Neural progenitor cell (in vitro differentiated cells): ENCODE measurements around the gene TRABD2A. TPM values are rescaled to one million over a fixed set of nuclear protein-coding genes. Genes with fewer than 3 reads are reported as not detected.

ENCODE experiments used
- DNase-seq: peaks from one replicate; pipeline ENCODE4 v3.0.0-alpha.2; 2016; ENCODE audit warnings: low spot score
- H2AFZ ChIP-seq: fragments of 200-600 bp; sonication (generic); replicated peaks from 2 replicates; pipeline ENCODE4 v1.6.1; 2016; ENCODE audit warnings: antibody characterized with exemption
- H3F3A ChIP-seq: fragments of 200-600 bp; sonication (generic); 2 replicates; pipeline ENCODE4 v1.6.1; 2016; ENCODE audit warnings: antibody characterized with exemption, low read depth
- H3K27ac ChIP-seq: fragments of 200-600 bp; sonication (generic); 2 replicates; pipeline ENCODE4 v1.5.1; 2016; ENCODE audit warnings: mild to moderate bottlenecking
- H3K27me3 ChIP-seq: fragments of 200-600 bp; sonication (generic); 2 replicates; pipeline ENCODE4 v1.6.1; 2016; ENCODE audit warnings: mild to moderate bottlenecking, moderate library complexity
- H3K36me3 ChIP-seq: fragments of 200-600 bp; sonication (generic); 2 replicates; pipeline ENCODE4 v1.5.1; 2016
- H3K4me1 ChIP-seq: fragments of 200-600 bp; sonication (generic); 2 replicates; pipeline ENCODE4 v1.6.1; 2016; ENCODE audit warnings: mixed run types
- H3K4me2 ChIP-seq: fragments of 200-600 bp; sonication (generic); 2 replicates; pipeline ENCODE4 v1.6.1; 2016
- H3K4me3 ChIP-seq: fragments of 200-600 bp; sonication (generic); 2 replicates; pipeline ENCODE4 v1.5.1; 2016
- H3K79me2 ChIP-seq: fragments of 200-600 bp; sonication (generic); 2 replicates; pipeline ENCODE4 v1.6.1; 2016; ENCODE audit warnings: low read depth
- H3K9ac ChIP-seq: fragments of 200-600 bp; sonication (generic); 2 replicates; pipeline ENCODE4 v1.6.1; 2016
- H3K9me3 ChIP-seq: fragments of 200-600 bp; sonication (generic); 2 replicates; pipeline ENCODE4 v1.5.1; 2016; ENCODE audit warnings: low read depth
- H4K20me1 ChIP-seq: fragments of 200-600 bp; sonication (generic); 2 replicates; pipeline ENCODE4 v1.6.1; 2016; ENCODE audit warnings: low read depth
- H3K27ac Mint-ChIP-seq: 3 replicates; pipeline ENCODE4 v1.8.0; 2021; ENCODE audit warnings: mixed read lengths
- H3K27me3 Mint-ChIP-seq: 2 replicates; pipeline ENCODE4 v1.8.0; 2022; ENCODE audit warnings: low read depth, mild to moderate bottlenecking, inconsistent platforms, moderate library complexity, mixed read lengths; ENCODE audit not compliant: insufficient read depth
- H3K36me3 Mint-ChIP-seq: 3 replicates; pipeline ENCODE4 v1.8.0; 2021; ENCODE audit warnings: mixed read lengths
- H3K4me1 Mint-ChIP-seq: 3 replicates; pipeline ENCODE4 v1.8.0; 2021; ENCODE audit warnings: mixed read lengths
- H3K4me3 Mint-ChIP-seq: 3 replicates; pipeline ENCODE4 v1.8.0; 2021; ENCODE audit warnings: mild to moderate bottlenecking, moderate library complexity, mixed read lengths
- H3K9me3 Mint-ChIP-seq: 3 replicates; pipeline ENCODE4 v1.8.0; 2020; ENCODE audit warnings: mixed read lengths
- EZH2 ChIP-seq: fragments of 200-600 bp; sonication (generic); IDR thresholded peaks from 2 replicates; pipeline ENCODE4 v1.6.1; 2017; ENCODE audit warnings: antibody characterized with exemption, mild to moderate bottlenecking, moderate library complexity
- EZH2phosphoT487 ChIP-seq: fragments of 200-600 bp; sonication (generic); IDR thresholded peaks from 2 replicates; pipeline ENCODE4 v1.6.1; 2017; ENCODE audit warnings: antibody characterized with exemption
- total RNA-seq: library from RNA; depleted of rRNA; stranded (reverse); fragments of >200 nt; gene quantifications from 2 replicates; pipeline ENCODE4 v1.2.3, GENCODE V29; 2015; ENCODE audit warnings: low replicate concordance
- TF ChIP-seq, protein P1 (sequence below): fragments of 200-600 bp; sonication (generic); IDR thresholded peaks from 2 replicates; pipeline ENCODE4 v1.5.1; 2017; ENCODE audit warnings: antibody characterized with exemption, mild to moderate bottlenecking

Gene TRABD2A
- total RNA-seq, 1 donor from 2014 or later, result 2.0 TPM

DNA sequence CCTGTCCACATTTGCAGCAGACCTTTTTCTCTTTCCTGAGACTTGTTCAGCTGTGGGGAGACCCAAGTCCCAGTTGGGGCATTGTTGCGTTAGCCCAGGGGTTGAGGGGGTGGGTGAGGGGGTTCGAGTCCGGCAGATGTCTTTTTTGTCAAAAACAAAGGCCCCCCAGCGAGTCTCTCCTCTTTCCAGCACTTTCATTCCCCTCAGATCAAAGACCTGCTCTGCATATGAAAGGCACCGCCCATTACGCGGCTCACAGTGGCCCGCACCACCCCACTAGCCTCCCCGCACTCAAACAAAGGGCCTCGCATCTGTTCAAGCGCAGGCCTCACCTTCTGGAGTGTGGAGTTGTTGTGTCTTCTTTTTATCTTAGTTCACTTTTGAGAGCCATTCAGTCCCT is 25.2 kb downstream of the TRABD2A start:
- Mint-ChIP-seq H3K4me1 (peaks cover 21% of the 10 kb centered on the region), H3K27me3 (peaks cover 8% of the 10 kb centered on the region), H3K4me3 (no peak overlapping the region), H3K27ac (peak overlapping the region; percentile 95), H3K36me3 (peaks cover 2% of the 10 kb centered on the region), H3K9me3 (peaks cover 12% of the 10 kb centered on the region)
- Histone ChIP-seq H3K27me3 (peaks cover 40% of the 10 kb centered on the region), H3K4me2 (peak overlapping the region; percentile 65), H3K9ac (no peak overlapping the region), H2AFZ (peak overlapping the region; percentile 7), H4K20me1 (no peaks in the 10 kb centered on the region), H3K4me3 (peak overlapping the region; percentile 13), H3K9me3 (no peaks in the 10 kb centered on the region), H3K79me2 (no peaks in the 10 kb centered on the region), H3F3A (peaks cover 15% of the 10 kb centered on the region), H3K4me1 (peaks cover 14% of the 10 kb centered on the region), H3K36me3 (no peaks in the 10 kb centered on the region), H3K27ac (no peak overlapping the region)
- TF ChIP-seq EZH2 (no peak), EZH2phosphoT487 (no peak)
- TF ChIP-seq, protein P1, sequence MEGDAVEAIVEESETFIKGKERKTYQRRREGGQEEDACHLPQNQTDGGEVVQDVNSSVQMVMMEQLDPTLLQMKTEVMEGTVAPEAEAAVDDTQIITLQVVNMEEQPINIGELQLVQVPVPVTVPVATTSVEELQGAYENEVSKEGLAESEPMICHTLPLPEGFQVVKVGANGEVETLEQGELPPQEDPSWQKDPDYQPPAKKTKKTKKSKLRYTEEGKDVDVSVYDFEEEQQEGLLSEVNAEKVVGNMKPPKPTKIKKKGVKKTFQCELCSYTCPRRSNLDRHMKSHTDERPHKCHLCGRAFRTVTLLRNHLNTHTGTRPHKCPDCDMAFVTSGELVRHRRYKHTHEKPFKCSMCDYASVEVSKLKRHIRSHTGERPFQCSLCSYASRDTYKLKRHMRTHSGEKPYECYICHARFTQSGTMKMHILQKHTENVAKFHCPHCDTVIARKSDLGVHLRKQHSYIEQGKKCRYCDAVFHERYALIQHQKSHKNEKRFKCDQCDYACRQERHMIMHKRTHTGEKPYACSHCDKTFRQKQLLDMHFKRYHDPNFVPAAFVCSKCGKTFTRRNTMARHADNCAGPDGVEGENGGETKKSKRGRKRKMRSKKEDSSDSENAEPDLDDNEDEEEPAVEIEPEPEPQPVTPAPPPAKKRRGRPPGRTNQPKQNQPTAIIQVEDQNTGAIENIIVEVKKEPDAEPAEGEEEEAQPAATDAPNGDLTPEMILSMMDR, result no peak
- peak; percentile 79 for DNase-seq

DNA sequence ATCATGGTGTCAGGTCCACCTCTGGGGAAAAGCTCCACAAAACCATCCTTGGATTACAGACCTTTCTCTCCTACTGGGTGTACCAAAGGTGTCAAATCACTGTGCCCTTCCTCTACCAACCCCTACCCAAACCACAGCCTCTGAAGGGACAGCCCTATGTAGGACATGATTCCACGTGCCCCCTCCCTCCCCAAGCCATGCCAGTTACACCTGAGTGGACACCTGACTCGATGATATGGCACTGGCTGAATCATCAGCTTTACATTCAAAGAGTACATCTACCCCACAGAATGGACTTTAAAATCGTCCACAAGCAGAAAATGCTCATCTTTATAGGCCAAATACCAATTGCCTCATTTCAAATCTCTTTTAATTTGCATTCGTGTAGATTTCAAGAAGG is 26.0 kb downstream of the TRABD2A start:
- peaks cover 40% of the 10 kb centered on the region for H3K27me3 ChIP-seq
- Mint-ChIP-seq H3K4me3 (no peak overlapping the region), H3K9me3 (peaks cover 12% of the 10 kb centered on the region), H3K27me3 (peaks cover 8% of the 10 kb centered on the region), H3K27ac (peak overlapping the region; percentile 43), H3K4me1 (peaks cover 21% of the 10 kb centered on the region), H3K36me3 (peaks cover 2% of the 10 kb centered on the region)
- no peak for TF ChIP-seq EZH2
- no peak for TF ChIP-seq EZH2phosphoT487
- TF ChIP-seq, protein P1, result no peak
- H3K79me2 ChIP-seq, result no peaks in the 10 kb centered on the region
- no peak for DNase-seq
- peaks cover 14% of the 10 kb centered on the region for H3K4me1 ChIP-seq
- H4K20me1 ChIP-seq, result no peaks in the 10 kb centered on the region
- no peaks in the 10 kb centered on the region for H3K9me3 ChIP-seq
- H3K36me3 ChIP-seq, result no peaks in the 10 kb centered on the region
- H3K27ac ChIP-seq, result no peak overlapping the region
- no peak overlapping the region for H3K4me3 ChIP-seq
- H3K4me2 ChIP-seq, result no peak overlapping the region
- H3F3A ChIP-seq, result peaks cover 15% of the 10 kb centered on the region
- no peak overlapping the region for H3K9ac ChIP-seq
- H2AFZ ChIP-seq, result no peak overlapping the region

DNA sequence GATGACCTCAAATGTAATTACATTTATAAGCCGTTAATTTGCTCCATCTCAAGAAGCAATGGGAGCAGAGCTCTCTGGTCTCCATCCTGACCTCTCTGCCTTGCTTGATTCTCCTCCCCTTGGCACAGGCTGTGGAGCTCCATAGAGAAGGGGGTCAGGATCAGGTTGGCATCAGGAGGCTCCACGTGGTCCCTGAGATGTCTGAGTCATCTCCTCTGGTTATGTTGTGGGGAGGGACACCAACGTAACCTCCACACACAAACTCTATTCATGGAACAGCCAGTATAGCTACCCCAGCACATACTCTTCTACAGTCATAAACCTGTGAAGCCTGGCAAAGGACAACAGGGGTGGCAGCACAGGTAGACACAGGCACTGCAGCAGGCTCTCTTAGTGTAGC is 29.0 kb downstream of the TRABD2A start:
- TF ChIP-seq EZH2phosphoT487 (no peak), EZH2 (no peak)
- TF ChIP-seq, protein P1, result no peak
- Histone ChIP-seq H4K20me1 (no peaks in the 10 kb centered on the region), H3K9ac (no peak overlapping the region), H3K9me3 (no peaks in the 10 kb centered on the region), H3K27me3 (peaks cover 27% of the 10 kb centered on the region), H3K4me3 (no peak overlapping the region), H3K36me3 (no peaks in the 10 kb centered on the region), H3K4me1 (peaks cover 14% of the 10 kb centered on the region), H3F3A (peaks cover 15% of the 10 kb centered on the region), H3K4me2 (no peak overlapping the region), H2AFZ (no peak overlapping the region), H3K27ac (no peak overlapping the region), H3K79me2 (no peaks in the 10 kb centered on the region)
- DNase-seq, result no peak
- Mint-ChIP-seq H3K27me3 (peaks cover 6% of the 10 kb centered on the region), H3K36me3 (no peaks in the 10 kb centered on the region), H3K4me3 (no peak overlapping the region), H3K27ac (no peak overlapping the region), H3K4me1 (peaks cover 22% of the 10 kb centered on the region), H3K9me3 (peaks cover 12% of the 10 kb centered on the region)
